GM12875 (cell line): ENCODE measurements around the gene OXT.

Experiments used
- H3K4me3 ChIP-seq: one replicate; pipeline ENCODE4 v1.5.1; 2011; ENCODE audit warnings: low read depth, low read length, control low read depth
- TF ChIP-seq, protein P1 (sequence below): IDR thresholded peaks from 2 replicates; pipeline ENCODE4 v1.5.1; 2011; ENCODE audit warnings: low read depth, mild to moderate bottlenecking, control low read depth, inconsistent platforms, low read length, moderate library complexity, borderline replicate concordance; ENCODE audit not compliant: insufficient read depth

The OXT gene

DNA sequence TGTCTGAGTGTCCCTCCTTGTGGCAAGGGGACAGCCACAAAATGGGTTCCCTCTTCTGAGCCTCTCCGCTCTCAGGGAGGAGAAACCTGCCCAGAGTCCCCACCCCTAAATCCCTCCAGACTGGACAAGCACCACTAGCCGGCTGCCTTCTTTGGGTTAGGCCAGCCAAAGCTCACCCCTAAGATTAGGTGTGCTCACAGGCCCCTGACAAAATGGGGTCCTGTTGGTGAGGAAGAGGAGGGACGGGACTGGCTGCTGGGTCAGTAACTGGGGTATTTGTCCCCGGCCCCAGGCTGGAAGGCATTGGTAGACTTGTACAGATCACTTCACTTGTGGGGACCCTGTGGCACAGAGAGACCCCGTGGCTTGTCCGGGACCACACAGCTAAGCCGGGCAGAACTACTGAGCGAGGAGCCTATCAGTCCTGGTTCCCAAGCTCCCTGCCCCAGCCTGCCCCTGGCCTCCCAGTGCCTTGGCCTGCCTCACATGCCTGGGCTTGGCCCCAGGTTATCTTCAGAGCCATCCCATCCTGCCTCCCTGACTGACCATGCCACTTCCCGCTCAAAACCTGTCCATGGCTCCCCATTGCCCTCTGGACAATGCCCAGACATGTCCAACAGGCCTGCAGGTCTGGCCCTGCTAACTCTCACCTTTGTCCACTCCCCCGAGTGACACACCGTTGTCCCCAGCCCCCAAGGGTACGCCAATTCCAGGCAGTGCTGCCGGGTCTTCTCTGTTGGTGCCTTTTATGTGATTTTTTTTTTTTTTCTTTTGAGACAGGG is 23.6 kb downstream of the OXT start:
- no peak overlapping the region for H3K4me3 ChIP-seq
- TF ChIP-seq, protein P1, sequence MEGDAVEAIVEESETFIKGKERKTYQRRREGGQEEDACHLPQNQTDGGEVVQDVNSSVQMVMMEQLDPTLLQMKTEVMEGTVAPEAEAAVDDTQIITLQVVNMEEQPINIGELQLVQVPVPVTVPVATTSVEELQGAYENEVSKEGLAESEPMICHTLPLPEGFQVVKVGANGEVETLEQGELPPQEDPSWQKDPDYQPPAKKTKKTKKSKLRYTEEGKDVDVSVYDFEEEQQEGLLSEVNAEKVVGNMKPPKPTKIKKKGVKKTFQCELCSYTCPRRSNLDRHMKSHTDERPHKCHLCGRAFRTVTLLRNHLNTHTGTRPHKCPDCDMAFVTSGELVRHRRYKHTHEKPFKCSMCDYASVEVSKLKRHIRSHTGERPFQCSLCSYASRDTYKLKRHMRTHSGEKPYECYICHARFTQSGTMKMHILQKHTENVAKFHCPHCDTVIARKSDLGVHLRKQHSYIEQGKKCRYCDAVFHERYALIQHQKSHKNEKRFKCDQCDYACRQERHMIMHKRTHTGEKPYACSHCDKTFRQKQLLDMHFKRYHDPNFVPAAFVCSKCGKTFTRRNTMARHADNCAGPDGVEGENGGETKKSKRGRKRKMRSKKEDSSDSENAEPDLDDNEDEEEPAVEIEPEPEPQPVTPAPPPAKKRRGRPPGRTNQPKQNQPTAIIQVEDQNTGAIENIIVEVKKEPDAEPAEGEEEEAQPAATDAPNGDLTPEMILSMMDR = no peak

DNA sequence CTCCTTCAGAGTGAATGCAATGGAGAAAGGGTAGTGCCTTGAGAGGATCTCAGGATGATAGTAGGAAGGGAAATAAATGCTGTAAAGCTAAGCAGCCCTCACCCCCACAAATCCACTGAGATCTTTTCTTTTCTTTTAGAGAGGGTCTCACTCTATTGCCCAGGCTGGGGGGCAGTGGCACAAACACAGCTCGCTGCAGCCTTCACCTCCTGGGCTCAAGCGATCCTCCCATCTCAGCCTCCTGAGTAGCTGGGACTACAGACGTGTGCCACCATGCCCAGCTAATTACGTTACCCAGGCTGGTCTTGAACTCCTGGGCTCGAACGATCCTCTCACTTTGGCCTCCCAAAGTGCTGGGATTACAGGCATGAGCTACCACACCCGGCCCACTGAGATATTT is 29.1 kb downstream of the OXT start:
- TF ChIP-seq, protein P1 = no peak
- H3K4me3 ChIP-seq = no peak overlapping the region

DNA sequence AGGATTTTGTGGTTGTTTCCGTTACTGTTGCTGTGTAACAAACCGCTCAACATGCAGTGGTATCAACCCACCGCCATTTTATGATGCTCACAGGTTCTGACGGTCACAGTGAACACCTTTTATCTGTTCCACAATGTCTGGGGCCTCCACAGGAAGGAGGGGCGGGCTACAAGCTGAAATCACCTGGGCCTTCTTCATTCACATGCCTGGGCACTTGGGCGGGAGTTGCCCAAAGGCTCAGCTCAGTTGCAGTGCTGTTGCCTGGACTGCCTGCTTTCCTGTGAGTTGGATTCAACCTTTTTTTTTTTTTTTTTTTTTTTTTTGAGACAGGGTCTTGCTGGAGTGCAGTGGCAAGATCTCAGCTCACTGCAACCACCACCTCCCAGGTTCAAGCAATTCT is 29.8 kb downstream of the OXT start:
- TF ChIP-seq, protein P1 = no peak
- no peak overlapping the region for H3K4me3 ChIP-seq

DNA sequence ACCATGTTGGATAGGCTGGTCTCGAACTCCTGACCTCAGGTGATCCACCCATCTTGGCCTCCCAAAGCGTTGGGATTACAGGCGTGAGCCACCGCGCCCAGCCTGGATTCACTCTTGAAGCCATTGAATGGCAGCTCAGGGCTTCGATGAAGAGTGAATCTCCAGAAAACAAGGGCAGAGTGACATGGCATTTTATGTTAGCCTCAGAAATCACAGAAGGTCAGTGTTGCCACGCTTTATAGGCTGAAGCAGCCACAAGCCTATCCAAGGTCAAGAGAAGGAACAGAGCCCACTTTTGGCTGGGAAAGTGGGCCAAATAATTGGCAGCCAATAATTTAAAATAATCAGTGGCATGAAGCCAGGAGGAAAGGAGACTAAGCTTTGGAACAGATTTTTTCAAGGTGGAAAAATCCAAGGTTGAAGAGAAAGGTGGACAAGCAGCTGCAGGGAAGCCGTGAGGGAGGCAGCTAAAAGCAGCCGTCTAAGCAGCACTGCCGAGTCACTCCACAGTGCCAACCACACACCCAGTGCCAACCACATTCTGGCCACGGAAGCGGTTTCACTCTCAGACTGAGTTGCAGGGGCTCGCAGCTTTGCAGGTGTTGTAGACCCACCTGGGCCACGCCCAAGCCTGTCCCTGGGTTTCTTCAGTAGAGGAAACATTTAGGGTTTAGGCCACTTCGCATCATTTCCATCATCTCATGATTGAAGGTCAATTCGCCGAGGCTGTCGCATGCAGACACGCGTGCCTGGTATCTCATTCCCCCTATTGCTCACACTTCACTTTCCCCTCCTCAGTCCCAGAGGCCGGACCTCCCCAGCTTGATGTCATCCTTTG is 30.5 kb downstream of the OXT start:
- TF ChIP-seq, protein P1 = no peak
- H3K4me3 ChIP-seq = no peak overlapping the region

DNA sequence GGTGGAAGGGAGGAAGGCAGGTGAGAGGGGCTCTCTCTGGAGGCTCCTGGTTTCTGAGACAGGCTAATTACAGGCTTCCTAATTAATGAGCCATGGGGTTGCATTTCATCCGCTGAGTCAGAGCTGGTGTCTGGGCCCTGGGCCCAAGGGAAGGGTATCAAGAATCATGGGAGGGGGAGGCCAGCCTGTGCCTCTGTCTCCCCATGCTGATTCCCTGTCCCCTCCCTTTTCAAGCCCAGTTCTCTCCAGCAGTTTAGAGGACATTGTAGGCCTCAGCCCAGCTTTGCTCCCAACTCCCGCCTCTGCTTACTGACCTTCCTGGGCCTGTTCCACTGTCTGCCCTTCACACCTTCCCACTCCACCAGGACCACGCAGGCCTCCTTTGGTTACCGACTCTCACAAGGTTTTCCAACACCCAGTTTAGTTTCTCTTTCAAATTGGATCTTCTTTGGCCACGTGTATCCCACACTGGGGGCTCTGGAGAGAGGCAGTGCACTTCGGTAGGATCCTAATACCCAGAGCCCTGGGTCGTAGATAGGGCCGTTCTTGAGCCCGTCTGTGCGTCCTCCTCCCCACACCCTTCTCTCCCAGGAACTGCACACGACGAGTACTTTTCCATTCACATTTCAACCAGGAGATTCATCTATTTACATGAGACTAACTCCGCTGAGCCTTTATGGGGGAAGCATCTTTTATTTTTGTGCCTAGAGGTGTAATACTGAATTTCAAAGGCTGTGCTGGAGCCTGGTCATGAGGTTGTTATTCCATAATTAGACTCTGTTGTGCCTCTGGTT is 31.4 kb downstream of the OXT start:
- H3K4me3 ChIP-seq = no peak overlapping the region
- TF ChIP-seq, protein P1 = no peak

DNA sequence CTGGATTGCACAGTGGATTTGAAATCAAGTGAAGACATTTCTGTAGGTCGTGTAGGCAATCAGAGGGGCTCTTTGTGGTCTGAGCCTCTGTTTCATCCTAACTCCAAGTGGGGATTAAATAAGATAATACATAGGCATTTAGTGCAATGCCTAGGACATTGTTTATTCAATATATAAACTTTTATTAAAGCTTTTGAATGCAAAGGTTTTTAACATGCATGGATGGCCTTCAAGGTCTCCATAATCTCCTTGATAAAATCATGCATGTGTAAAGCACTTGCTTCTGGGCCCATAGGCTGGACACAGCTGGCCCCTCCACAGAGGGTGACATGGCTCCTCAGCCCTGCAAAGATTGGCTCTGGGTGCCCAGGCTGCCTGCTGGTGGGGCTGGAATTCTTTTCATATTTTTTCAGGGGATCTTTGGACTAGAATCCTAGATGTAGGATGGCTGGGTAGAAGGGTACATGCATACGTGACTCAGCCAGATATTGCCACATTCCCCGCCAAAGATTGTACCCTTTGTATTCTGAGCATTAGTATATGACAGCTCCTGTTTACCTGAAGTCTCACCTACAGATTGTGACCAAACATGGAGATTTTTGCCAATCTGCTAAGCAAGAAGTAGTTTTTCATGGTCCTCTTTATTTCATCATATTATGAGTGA is 32.1 kb downstream of the OXT start:
- no peak overlapping the region for H3K4me3 ChIP-seq

More for the DNA sequence above, 32.1 kb downstream of the OXT start:
- TF ChIP-seq, protein P1 = no peak
